Coronary artery (tissue), 2 donors: Measurements from ENCODE around the gene HLA-DRB1.
"Not testable (repeated sequence)": the region's sequence is repeated elsewhere in the genome, so short reads cannot be mapped to it uniquely, and the experiment has no call there.

Experiments used
- DNase-seq: peaks from one replicate; pipeline ENCODE4 v3.0.0-alpha.2; 2017; ENCODE audit warnings: low spot score
- H3K27ac ChIP-seq, 2 donors: fragments of 200-600 bp; sonication (generic); one replicate each; pipeline ENCODE4 v1.5.1; 2016 to 2019
- H3K4me3 ChIP-seq: fragments of 200-600 bp; sonication (generic); 2 replicates; pipeline ENCODE4 v1.5.1; 2016; ENCODE audit warnings: mild to moderate bottlenecking, moderate library complexity
- TF ChIP-seq, protein P1 (sequence below): fragments of 200-600 bp; sonication (generic); IDR thresholded peaks from one replicate; pipeline ENCODE4 v1.5.1; 2019; ENCODE audit warnings: antibody characterized with exemption

The HLA-DRB1 gene

GRCh38 chr6:32597024-32597423 is 7.4 kb upstream of the HLA-DRB1 start:
- H3K4me3 ChIP-seq, result no peak overlapping the region
- TF ChIP-seq, protein P1, sequence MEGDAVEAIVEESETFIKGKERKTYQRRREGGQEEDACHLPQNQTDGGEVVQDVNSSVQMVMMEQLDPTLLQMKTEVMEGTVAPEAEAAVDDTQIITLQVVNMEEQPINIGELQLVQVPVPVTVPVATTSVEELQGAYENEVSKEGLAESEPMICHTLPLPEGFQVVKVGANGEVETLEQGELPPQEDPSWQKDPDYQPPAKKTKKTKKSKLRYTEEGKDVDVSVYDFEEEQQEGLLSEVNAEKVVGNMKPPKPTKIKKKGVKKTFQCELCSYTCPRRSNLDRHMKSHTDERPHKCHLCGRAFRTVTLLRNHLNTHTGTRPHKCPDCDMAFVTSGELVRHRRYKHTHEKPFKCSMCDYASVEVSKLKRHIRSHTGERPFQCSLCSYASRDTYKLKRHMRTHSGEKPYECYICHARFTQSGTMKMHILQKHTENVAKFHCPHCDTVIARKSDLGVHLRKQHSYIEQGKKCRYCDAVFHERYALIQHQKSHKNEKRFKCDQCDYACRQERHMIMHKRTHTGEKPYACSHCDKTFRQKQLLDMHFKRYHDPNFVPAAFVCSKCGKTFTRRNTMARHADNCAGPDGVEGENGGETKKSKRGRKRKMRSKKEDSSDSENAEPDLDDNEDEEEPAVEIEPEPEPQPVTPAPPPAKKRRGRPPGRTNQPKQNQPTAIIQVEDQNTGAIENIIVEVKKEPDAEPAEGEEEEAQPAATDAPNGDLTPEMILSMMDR, result no peak
- DNase-seq, result no peak
- no peak overlapping the region for H3K27ac ChIP-seq

GRCh38 chr6:32590713-32591112 is 1.1 kb upstream of the HLA-DRB1 start:
- not testable (repeated sequence) for DNase-seq, H3K4me3 ChIP-seq

DNA sequence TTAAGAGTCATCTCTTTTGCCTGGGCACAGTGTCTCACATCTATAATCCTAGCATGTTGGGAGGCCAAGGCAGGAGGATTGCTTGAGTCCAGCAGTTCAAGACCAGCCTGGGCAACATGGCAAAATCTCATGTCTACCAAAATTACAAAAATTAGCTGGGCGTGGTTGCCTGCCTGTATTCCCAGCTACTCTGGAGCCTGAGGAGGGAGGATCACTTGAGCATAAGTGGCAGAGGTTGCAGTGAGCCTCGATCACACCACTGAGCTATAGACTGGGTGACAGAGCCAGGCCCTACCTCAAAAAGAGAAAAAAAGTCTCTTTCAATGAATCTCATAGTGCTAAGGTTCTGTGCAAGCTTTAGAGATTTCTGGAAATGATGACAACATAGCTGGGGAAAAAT is 1.5 kb downstream of the HLA-DRB1 start:
- TF ChIP-seq, protein P1, result no peak
- DNase-seq, result no peak
- Histone ChIP-seq H3K4me3 (no peak overlapping the region), H3K27ac (no peak overlapping the region)

More at GRCh38 chr6:32590713-32591112, 1.1 kb upstream of the HLA-DRB1 start:
- H3K27ac ChIP-seq, result not testable (repeated sequence)

DNA sequence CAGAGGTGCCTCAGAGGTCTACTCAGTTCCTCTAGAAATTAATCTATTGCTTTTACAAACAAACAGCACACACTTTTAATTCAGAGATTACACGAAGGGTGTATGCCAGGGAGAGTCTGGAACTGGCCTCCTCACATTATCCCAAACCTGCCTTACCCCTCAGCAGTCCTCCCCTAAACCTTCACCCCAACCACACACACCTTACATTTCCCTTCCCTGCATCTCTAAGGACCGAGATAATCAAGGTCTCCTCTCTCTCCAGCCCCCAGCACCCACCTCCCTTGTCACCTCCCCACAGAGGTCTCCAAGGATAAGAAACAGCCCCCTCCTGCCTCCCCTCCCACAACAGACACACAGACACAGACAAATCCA is 6.1 kb downstream of the HLA-DRB1 start:
- Histone ChIP-seq H3K4me3 (no peak overlapping the region), H3K27ac (no peak overlapping the region)
- DNase-seq, result no peak
- TF ChIP-seq, protein P1, result no peak

DNA sequence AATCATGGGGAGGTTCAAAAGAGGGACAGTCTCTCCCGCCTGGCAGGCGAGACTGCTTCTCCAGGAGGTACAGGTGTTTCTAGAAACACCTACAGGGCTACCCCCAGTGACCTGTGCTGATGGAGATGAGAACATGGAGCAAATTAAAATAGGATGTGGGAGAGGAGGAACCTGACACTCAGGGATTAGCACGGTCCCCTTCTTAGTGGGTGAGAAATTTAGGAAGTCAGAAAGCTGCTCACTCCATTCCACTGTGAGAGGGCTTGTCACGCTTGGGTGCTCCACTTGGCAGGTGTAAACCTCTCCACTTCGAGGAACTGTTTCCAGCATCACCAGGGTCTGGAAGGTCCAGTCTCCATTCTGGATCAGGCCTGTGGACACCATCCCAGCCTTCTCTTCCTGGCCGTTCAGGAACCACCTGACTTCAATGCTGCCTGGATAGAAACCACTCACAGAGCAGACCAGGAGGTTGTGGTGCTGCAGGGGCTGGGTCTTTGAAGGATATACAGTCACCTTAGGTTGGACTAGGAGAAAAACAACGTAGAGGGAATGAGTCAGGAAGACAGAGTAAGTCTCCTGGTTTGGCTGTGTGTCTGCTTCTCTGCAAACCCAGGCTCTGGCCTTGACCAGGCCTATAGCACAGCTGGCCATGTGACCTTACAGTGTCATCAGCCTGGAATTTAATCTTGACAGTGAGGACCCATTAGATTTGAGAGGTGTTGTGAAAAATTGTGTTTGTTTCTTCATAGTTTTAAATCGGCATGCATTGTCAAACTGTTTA is 8.1 kb downstream of the HLA-DRB1 start:
- no peak for DNase-seq
- TF ChIP-seq, protein P1, result no peak

DNA sequence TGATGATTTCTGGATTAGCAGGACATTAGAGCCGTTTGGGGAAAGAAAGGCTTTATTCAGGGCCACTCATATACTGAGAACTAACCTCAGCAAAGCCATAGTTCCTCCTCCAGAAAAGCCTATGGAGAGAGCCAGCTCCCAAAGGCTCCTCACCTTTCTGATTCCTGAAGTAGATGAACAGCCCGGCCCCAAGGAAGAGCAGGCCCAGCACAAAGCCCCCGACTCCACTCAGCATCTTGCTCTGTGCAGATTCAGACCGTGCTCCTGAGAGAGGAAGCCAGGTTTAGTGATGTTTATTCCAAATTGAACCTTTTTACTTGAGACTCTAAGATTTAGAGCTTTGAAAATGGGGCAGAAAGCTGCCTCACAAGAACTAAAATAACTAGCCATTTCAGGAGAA is 9.1 kb downstream of the HLA-DRB1 start:
- TF ChIP-seq, protein P1, result no peak
- H3K4me3 ChIP-seq, result no peak overlapping the region
- H3K27ac ChIP-seq, result no peak overlapping the region
- DNase-seq, result no peak

More for the DNA sequence above, 8.1 kb downstream of the HLA-DRB1 start:
- no peak overlapping the region for H3K27ac ChIP-seq
- no peak overlapping the region for H3K4me3 ChIP-seq

GRCh38 chr6:32578962-32579361 is 10.7 kb downstream of the HLA-DRB1 start:
- TF ChIP-seq, protein P1, result no peak
- Histone ChIP-seq H3K27ac (no peak overlapping the region), H3K4me3 (no peak overlapping the region)
- DNase-seq, result no peak

- DNase-seq, H3K27ac ChIP-seq, H3K4me3 ChIP-seq: not testable (repeated sequence)
These were observed 12.2 kb downstream of the HLA-DRB1 start for GRCh38 chr6:32577493-32577892.
